GM18519 (cell line): ENCODE data around the gene ATCAY.
"Not testable (repeated sequence)": the region's sequence is repeated elsewhere in the genome, so short reads cannot be mapped to it uniquely, and the experiment has no call there.

ENCODE experiments used
- ATAC-seq: cut with Tn5 transposase; IDR thresholded peaks from one replicate; pipeline ENCODE4 v1.9.1; 2021; ENCODE audit warnings: mild to moderate bottlenecking, moderate library complexity; ENCODE audit not compliant: unreplicated experiment, low FRiP score

The ATCAY gene

GRCh38 chr19:3967983-3968382 lies 87.5 kb downstream of the ATCAY start:
- ATAC-seq: not testable (repeated sequence)

DNA sequence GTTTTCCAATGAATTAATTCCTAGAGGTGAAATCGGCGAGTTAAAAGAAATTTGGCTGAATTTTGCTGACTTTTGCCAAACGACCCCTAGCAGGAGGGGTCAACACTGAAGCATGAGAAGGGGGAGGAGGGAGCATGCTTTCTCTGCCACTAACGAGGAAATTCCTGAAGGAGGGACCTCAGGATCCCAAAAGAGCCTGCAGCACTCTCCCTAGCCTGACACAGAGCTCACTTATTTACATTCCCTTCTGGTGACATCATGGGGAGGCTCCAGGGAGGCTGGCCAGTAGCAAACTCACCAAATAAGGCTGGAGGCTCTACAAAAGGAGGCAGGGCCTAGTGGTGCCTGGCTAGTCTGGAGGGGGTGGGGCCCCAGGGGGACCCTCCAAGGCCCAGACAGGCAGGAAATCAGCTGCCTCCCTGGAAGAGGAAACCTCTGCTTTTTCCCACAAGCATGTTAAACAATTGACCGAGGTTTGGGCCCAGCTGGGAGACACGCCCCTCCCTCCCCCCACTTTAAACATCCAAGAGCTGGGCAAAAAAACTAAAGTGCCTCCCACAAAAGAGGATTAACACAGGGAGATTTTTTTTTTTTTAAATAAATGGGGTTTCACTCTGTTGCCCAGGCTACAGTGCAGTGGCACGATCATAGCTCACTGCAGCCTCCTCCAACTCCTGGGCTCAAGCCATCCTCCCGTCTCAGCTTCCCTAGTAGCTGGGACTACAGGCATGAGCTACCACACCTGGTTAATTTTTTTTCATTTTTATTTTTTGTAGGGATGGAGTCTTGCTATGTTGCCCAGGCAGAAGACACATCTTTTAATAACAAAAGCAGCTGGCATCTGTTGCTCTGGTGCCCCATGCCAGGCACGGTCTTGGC lies 88.3 kb downstream of the ATCAY start:
- no peak for ATAC-seq

DNA sequence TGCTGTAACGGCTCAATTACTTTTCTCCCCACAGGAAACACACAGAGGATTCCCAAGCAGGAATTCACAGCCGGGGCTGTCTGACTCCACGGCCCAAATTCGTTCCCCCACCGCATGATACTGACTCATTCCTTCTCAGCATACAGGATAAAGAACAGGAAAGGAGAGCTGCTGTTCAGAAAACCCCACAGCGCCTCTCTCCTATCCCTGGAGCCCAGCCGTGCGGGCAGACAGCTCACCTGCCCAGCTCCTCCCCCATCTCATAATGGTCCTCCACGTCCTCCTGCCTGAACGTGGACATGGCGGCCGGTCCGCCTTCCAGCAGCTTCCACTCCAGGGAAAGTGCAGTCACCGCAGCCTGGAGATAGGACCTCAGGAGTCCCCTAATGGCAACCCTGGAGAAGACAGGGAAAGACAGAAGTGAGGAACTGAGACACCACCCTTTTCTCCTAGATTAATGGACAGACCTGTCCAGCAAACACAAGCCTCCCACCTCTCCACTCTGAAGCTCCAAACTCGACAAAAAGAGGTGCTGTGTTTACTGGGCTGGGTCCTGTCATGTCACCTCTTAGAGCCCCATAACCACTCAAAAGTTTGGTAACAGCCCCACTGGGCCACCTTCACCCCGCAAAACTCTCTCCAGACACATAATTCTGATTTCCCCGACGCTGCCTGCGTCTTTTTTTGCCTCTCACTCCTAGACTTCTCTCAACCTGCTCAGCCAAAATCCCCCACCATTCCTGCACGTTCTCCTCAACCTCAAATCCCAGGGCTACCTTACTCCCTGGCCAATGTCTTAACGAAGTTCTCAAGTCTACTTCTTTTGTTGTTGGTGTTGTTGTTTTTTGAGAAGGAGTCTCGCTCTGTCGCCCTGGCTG lies 89.2 kb downstream of the ATCAY start:
- ATAC-seq: no peak

DNA sequence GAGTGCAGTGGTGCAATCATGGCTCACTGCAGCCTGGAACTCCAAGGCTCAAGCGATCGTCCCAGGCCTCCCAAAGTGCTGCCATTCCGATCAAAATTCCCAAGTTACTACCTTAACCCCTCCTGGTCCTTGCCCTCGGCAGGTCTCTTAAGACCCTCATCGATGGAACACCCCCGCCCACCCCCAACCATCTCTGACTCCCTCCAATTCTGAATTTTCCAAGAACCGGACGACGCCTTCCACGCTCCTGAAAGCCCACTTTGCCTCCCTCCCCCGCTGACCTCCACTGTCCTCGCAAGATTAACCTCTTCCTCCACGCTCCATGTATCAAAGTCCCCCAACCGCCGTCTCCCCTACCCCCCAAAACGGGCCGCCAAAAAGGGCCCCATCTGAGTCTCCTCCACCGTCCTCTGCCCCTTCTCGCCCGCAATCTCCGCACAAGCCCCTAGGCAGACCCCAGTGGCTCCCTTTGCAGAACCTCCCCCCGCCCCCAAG lies 89.9 kb downstream of the ATCAY start:
- ATAC-seq: no peak

DNA sequence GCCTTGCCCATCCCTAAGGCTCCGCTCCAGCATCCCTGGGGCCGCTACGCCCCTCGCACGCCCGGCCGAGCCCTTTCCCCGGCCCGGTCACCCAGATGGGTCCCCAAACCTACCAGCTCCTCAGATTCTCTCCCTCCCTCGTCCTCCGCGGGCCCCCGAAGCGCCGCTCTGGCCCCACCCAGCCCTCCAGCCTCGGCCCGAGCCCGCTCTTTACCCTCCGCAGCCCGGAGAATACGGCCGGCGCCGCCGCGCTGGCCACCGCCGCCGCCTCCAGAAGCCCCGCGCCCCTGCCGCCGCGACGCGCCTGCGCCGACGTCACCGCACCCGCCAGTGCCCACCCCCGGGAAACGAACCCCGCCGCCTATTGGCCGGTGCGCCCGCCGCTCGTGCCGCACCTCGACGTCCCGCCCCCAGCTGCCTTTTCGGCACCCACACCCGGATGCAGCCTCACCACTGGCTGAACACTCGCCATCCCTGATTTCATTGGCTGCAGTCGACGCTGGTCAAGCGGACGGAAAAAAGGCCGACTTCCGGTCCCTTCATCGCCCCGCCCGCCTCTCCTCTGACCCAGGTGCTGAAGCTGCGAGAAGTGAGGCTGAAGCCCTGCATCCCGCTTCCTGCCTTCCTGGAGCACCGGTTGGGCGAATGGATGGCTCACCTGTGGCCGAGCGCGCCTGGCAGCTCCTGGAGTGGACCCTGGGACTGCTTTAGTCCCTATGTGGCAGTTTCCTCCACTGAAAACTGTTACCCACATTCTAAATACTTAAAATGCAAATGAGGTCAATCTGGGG lies 90.5 kb downstream of the ATCAY start, which contains the start of gene DAPK3:
TSS of gene DAPK3 (minus strand) at position 292 of the 791 bp plus-strand sequence. CDS start 1,364 bp downstream, outside the sequence.
- ATAC-seq: peak; percentile 86

DNA sequence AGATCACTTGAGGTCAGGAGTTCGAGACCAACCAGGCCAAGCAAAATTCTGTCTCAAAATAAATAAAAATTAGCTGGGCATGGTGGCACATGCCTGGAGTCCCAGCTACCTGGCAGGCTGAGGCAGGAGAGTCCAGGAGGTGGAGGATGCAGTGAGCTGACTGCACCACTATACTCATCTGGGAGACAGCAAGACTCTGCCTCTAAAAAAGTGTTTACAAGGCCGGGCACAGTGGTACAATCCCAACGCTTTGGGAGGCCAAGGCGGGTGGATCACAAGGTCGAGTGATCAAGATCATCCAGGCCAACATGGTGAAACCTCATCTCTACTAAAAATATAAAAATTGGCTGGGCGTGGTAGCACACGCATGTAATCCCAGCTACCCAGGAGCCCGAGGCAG lies 94.7 kb downstream of the ATCAY start:
- no peak for ATAC-seq

DNA sequence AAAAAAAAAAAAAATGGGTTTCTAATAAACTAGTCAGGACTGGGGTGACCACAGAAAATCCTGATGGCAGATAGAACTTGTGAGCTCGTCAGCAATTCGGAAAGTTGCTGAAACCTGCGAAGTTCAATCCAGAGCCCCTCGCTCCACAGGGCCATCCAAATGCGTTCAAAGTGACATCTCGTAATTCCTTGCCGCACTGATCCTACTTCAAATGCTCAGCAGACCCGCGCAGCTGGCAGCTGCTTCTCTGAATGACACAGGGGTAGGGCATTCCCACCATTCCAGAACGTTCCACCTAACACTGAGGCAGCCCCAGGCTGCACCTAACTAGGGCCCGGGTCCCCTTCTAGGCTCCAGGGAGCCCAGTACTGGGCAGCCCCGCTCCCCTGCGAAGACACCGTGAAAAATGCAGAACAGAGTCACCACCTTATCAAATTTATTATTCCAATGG lies 95.2 kb downstream of the ATCAY start:
- ATAC-seq: no peak

- ATAC-seq: no peak
Measured at GRCh38 chr19:3976495-3977241, 96.2 kb downstream of the ATCAY start.
